NCI-H187 (cell line): ENCODE measurements around the gene NTF3.
"Not testable (repeated sequence)": the region's sequence is repeated elsewhere in the genome, so short reads cannot be mapped to it uniquely, and the experiment has no call there.

ENCODE experiments used
- DNase-seq, 2 experiments: peaks; one replicate each; lab custom pipeline; 2025; lab: John Stamatoyannopoulos, UW

Gene NTF3

DNA sequence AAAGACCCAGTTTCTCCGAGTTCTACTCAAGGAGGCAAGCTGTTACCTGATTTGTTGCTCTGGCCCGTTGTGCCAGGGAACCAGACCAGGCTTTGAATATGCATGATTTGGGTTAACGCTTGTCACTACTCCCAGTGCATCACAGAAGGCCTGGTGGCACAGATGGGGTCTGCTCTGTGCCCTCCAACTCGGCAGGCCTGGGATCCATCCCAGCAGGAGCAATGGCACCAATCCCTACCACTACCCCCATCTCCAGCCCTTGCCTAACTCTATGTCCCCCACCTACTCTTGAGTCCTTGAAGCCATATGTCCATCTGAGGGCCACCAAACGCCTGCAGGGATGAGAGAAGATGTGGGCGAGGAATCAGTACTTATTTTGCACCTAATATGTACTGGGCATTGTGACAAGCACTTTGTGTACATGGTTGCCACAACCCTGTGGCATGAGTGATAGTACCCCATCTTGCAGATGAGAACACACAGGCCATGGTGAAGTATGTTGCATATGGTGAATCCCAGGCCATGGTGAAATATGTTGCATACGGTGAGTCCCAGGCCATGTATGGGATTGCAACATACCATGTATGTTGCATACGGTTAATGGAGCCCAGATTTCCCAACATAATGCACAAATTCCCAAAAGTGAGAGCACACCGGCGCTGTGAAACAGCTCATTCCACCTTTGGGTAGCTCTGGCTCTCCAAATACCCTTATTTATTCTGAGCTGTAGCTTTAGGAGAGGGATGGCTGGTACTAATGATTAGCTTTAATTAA is 102.7 kb downstream of the NTF3 start:
- no peak for DNase-seq

DNA sequence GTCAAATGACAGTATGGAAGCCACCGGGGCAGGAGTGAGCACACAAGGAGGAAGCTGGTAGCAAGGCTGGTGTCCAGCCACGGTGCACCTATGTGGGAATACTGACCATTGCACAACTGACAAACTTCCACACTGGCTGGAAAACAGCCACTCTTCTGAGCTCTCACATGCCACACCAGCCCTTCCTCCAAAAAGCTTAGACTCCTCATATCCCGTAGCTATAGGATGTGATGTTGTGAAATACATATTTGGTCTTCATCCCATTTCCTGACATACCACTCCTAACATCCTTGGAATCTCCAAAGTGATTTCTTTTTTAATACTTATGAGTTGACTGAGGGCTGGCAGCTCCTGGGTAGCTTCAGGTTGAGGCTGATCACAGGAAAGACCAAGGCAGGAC is 103.6 kb downstream of the NTF3 start:
- no peak for DNase-seq

DNA sequence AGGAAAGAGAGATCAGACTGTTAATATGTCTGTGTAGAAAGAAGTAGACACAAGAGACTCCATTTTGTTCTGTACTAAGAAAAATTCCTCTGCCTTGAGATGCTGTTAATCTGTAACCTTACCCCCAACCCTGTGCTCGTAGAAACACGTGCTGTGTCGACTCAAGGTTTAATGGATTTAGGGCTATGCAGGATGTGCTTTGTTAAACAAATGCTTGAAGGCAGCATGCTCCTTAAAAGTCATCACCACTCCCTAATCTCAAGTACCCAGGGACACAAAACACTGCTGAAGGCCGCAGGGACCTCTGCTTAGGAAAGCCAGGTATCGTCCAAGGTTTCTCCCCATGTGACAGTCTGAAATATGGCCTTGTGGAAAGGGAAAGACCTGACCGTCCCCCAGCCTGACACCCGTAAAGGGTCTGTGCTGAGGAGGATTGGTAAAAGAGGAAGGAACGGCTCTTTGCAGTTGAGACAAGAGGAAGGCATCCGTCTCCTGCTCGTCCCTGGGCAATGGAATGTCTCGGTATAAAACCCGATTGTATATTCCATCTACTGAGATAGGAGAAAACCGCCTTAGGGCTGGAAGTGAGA is 105.2 kb downstream of the NTF3 start:
- not testable (repeated sequence) for DNase-seq

DNA sequence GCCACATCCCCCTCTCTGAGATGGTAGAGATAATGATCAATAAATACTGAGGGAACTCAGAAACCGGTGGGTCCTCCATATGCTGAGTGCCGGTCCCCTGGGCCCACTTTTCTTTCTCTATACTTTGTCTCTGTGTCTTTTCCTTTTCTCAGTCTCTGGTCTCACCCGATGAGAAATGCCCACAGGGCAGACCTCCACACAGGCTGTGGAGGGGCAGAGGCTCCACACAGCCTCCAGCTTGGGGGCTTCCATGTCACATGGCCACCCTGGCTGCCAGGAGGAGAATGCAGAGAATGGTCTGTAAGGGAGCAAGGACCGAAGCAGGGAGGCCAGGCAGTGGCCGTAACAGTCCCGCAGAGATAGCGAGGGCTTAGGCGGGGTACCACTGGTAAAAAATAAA is 105.9 kb downstream of the NTF3 start:
- DNase-seq, result no peak
